Ecto neural progenitor cell (in vitro differentiated cells): ENCODE data around the gene LRP10.
"Not testable (repeated sequence)": the region's sequence is repeated elsewhere in the genome, so short reads cannot be mapped to it uniquely, and the experiment has no call there.

Experiments used
- DNase-seq: peaks from one replicate; pipeline ENCODE4 v3.0.0-alpha.2; 2018; ENCODE audit warnings: low spot score

The LRP10 gene

GRCh38 chr14:22843123-22843925, 28.2 kb upstream of the LRP10 start:
- DNase-seq, result no peak

- DNase-seq, result no peak
Observed at GRCh38 chr14:22844221-22845102, 27.1 kb upstream of the LRP10 start.

- no peak for DNase-seq
Observed at GRCh38 chr14:22845103-22845394, 26.5 kb upstream of the LRP10 start.

GRCh38 chr14:22845821-22846625, 25.5 kb upstream of the LRP10 start:
- no peak for DNase-seq

GRCh38 chr14:22846811-22847307, 24.7 kb upstream of the LRP10 start:
- no peak for DNase-seq

- no peak for DNase-seq
Observed at GRCh38 chr14:22847661-22848341, 23.7 kb upstream of the LRP10 start.

GRCh38 chr14:22848351-22849164, 23.0 kb upstream of the LRP10 start:
- no peak for DNase-seq

- DNase-seq, result no peak
Observed at GRCh38 chr14:22849212-22849819, 22.2 kb upstream of the LRP10 start.

- no peak for DNase-seq
Observed at GRCh38 chr14:22850944-22851764, 20.4 kb upstream of the LRP10 start.

- not testable (repeated sequence) for DNase-seq
Observed at GRCh38 chr14:22852178-22852577, 19.4 kb upstream of the LRP10 start.

- no peak for DNase-seq
Observed at GRCh38 chr14:22852599-22852939, 19.0 kb upstream of the LRP10 start.

GRCh38 chr14:22852940-22853767, 18.4 kb upstream of the LRP10 start:
- peak; percentile 94 for DNase-seq

- not testable (repeated sequence) for DNase-seq
Observed at GRCh38 chr14:22854296-22854695, 17.2 kb upstream of the LRP10 start.

- no peak for DNase-seq
Observed at GRCh38 chr14:22854963-22855724, 16.4 kb upstream of the LRP10 start.

GRCh38 chr14:22856428-22856827, 15.1 kb upstream of the LRP10 start:
- DNase-seq, result no peak

GRCh38 chr14:22860377-22860776, 11.2 kb upstream of the LRP10 start:
- not testable (repeated sequence) for DNase-seq

- DNase-seq, result no peak
Observed at GRCh38 chr14:22861651-22862050, 9.9 kb upstream of the LRP10 start.

GRCh38 chr14:22864979-22865378, 6.6 kb upstream of the LRP10 start:
- no peak for DNase-seq
